Esophagus squamous epithelium (tissue), 5 donors: Measurements from ENCODE around the gene TTC36. TPM values are rescaled to one million over a fixed set of nuclear protein-coding genes. Genes with fewer than 3 reads are reported as not detected.
"Not testable (repeated sequence)": the region's sequence is repeated elsewhere in the genome, so short reads cannot be mapped to it uniquely, and the experiment has no call there.

Source experiments
- DNase-seq: peaks from one replicate; lab custom pipeline; 2025; lab: John Stamatoyannopoulos, UW
- H3K27ac ChIP-seq, 4 donors: fragments of 200-600 bp; sonication (generic); one replicate each; pipeline ENCODE4 v1.5.1; 2016 to 2019; ENCODE audit warnings: mild to moderate bottlenecking in 1 of 4
- H3K27me3 ChIP-seq, 4 donors: fragments of 200-600 bp; sonication (generic); 1 replicate in 3 of 4; 2 replicates in 1 of 4; pipeline versions ENCODE4 v1.5.1 to v1.6.0; 2017 to 2021; ENCODE audit warnings: antibody characterized with exemption in 1 of 4
- H3K36me3 ChIP-seq, 3 donors: fragments of 200-600 bp; sonication (generic); one replicate each; pipeline ENCODE4 v1.5.1; 2016 to 2019
- H3K4me1 ChIP-seq, 3 donors: fragments of 200-600 bp; sonication (generic); one replicate each; pipeline ENCODE4 v1.5.1; 2017 to 2019
- H3K4me3 ChIP-seq, 4 donors: fragments of 200-600 bp; sonication (generic); 1 replicate in 3 of 4; 2 replicates in 1 of 4; pipeline ENCODE4 v1.5.1; 2016 to 2019; ENCODE audit warnings: mild to moderate bottlenecking in 2 of 4, moderate library complexity in 1 of 4
- H3K9me3 ChIP-seq, 3 donors: fragments of 200-600 bp; sonication (generic); one replicate each; pipeline ENCODE4 v1.5.1; 2016 to 2019
- POLR2A ChIP-seq, 4 donors: fragments of 450-650 bp; IDR thresholded peaks; one replicate each; pipeline ENCODE4 v1.6.1; 2017; ENCODE audit warnings: antibody characterized with exemption in 4 of 4, mild to moderate bottlenecking in 4 of 4, moderate library complexity in 3 of 4
- WGBS, 2 donors: methylation state at CpG; one replicate each; pipeline ENCODE4 v1.1.5; 2018; 5-methylcytosine and 5-hydroxymethylcytosine counted together
- intact Hi-C: fragments of 100-400 bp; cut with DNase I; formaldehyde crosslinking; loops from one replicate; pipeline ENCODE4 v1.15.0; 2022
- total RNA-seq, 4 donors: library from RNA; depleted of rRNA; stranded (reverse); fragments of >200 nt; gene quantifications; one replicate each; pipeline ENCODE4 v1.1.0, GENCODE V29; 2016
- TF ChIP-seq, protein P1 (sequence below), 6 experiments: fragments of 450-650 bp in 4 of 6; fragments of 200-600 bp in 2 of 6; sonication (generic) in 2 of 6; IDR thresholded peaks; one replicate each; pipeline ENCODE4 v1.5.1; 2016 to 2019; ENCODE audit warnings: antibody characterized with exemption in 6 of 6, mild to moderate bottlenecking in 4 of 6, moderate library complexity in 4 of 6
- donor health status: DM: yes; HTN: yes; CAD: no.

Gene TTC36
- total RNA-seq, 4 donors from 2014 or later: 0.38 to 0.47 TPM; not detected in 2

DNA sequence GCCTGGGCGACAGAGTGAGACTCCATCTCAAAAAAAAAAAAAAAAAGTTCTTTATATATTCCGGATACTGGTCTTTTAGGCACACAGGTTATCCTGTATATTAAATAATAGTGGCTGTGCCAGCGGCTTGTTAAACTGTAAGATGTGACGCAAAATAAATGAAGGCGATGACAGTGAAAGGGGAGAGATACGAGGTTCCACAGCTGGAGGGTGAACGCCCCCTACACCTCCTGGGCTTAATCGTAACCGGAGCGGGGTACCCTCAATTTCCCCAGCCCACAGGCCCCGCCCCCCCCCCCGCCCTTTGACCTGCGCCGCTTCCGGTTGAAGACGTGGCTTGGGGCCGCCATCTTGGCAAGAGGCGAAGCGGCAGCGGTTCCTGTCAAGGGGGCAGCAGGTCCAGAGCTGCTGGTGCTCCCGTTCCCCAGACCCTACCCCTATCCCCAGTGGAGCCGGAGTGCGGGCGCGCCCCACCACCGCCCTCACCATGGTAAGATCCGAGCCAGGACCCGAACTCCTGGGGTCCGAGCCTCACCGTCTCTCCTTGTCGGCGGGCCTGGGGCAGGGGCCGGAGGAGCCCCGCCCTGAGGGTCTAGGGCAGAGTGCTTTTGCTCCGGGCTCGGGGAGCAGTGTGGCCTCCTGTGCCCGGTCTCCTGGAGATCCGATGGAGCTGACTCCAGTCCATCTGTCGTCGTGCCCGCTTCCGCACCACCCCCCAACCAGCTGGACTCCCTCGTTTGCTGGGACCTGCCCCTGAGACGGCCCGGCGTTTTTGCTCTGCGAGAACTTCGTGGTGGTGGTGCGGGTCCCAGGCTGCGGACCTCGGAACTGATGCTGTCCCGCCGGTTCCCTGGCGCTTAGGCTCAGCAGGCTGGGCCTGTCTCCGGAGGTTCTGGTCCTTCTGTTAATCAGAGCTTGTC, 45.0 kb downstream of the TTC36 start, which contains the start of gene ARCN1:
Gene ARCN1, plus strand, starts transcription at position 349 of the 920 bp plus-strand sequence. Its CDS starts 139 bp downstream, at position 488.
- peak within 1 kb of the TSS; percentile 97 to 98 (median 98) for H3K27ac ChIP-seq
- 0% methylated on average over 11 to 16 of the region's 55 CpGs for WGBS, 2 donors
- no peaks in the 10 kb centered on the region for H3K27me3 ChIP-seq
- H3K9me3 ChIP-seq: no peaks in the 10 kb centered on the region
- intact Hi-C loops: no loop called here
- H3K36me3 ChIP-seq: no peaks in the 10 kb centered on the region
- peak within 1 kb of the TSS; percentile 83 to 100 (median 96) for H3K4me3 ChIP-seq
- H3K4me1 ChIP-seq: peaks cover 7 to 48% (median 18%) of the 10 kb centered on the region in 3 donors
- peak in 1 of 4 donors; percentile 59 for TF ChIP-seq POLR2A (IDR thresholded peaks at IDR 0.05)
- TF ChIP-seq, protein P1, sequence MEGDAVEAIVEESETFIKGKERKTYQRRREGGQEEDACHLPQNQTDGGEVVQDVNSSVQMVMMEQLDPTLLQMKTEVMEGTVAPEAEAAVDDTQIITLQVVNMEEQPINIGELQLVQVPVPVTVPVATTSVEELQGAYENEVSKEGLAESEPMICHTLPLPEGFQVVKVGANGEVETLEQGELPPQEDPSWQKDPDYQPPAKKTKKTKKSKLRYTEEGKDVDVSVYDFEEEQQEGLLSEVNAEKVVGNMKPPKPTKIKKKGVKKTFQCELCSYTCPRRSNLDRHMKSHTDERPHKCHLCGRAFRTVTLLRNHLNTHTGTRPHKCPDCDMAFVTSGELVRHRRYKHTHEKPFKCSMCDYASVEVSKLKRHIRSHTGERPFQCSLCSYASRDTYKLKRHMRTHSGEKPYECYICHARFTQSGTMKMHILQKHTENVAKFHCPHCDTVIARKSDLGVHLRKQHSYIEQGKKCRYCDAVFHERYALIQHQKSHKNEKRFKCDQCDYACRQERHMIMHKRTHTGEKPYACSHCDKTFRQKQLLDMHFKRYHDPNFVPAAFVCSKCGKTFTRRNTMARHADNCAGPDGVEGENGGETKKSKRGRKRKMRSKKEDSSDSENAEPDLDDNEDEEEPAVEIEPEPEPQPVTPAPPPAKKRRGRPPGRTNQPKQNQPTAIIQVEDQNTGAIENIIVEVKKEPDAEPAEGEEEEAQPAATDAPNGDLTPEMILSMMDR (IDR thresholded peaks at IDR 0.05): no peak
- DNase-seq: peak; percentile 13

DNA sequence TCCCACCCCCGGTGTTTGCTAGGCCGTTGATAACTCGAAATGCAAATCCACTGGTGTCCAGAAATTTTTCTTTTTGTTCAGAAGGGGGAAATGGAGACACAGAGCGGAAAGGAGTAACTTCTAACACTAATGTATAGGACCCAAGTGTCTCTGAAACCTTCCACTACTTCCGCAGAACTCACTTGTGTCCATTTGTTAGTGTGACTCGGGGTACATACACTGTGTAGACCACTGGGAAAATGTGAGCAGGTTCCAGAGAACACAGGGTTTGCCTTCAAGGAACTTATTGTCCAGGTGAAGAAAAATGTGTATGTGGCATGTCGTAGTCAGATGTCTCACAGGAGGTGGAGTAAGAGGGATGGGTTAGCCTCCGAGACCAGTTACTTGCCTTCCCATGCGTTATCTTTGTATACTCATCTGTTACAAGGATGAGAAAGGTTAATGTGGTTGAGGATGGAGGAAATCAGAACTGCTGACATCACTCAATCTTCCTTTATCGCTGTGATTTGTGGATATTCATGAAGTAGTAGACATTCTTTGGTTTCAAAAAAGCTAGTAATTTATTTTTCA, 45.8 kb downstream of the TTC36 start:
- intact Hi-C loops: no loop called here
- Histone ChIP-seq H3K27me3 (no peaks in the 10 kb centered on the region), H3K4me3 (peak overlapping the region; percentile 83 to 100 (median 96)), H3K27ac (peak overlapping the region; percentile 97 to 98 (median 98)), H3K4me1 (peaks cover 7 to 55% (median 22%) of the 10 kb centered on the region in 3 donors), H3K36me3 (no peaks in the 10 kb centered on the region), H3K9me3 (no peaks in the 10 kb centered on the region)
- WGBS, 2 donors: 3% methylated on average over 10 of the region's 10 CpGs
- TF ChIP-seq, protein P1 (IDR thresholded peaks at IDR 0.05): no peak
- TF ChIP-seq POLR2A (IDR thresholded peaks at IDR 0.05): no peak
- DNase-seq: no peak

DNA sequence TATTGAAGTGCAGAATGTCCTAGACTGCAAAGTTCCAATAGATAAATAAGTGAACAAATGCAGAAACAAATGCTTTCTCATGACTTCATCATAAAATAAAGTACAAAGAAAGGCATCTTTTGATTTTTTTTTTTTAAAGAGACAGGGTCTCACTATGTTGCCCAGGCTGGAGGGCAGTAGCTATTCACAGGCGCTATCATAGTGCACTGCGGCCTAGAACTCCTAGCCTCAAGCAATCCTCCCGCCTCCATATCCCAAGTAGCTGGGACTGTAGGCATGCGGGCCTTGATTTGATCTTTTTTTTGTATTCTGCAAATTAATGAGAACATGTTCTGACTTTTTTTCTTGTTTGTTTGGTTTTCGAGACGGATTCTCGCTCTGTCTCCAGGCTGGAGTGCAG, 47.4 kb downstream of the TTC36 start:
- Histone ChIP-seq H3K4me1 (peaks cover 7 to 60% (median 22%) of the 10 kb centered on the region in 3 donors), H3K36me3 (no peaks in the 10 kb centered on the region), H3K9me3 (no peaks in the 10 kb centered on the region), H3K4me3 (no peak overlapping the region), H3K27ac (no peak overlapping the region), H3K27me3 (no peaks in the 10 kb centered on the region)
- TF ChIP-seq, protein P1 (IDR thresholded peaks at IDR 0.05): no peak
- TF ChIP-seq POLR2A (IDR thresholded peaks at IDR 0.05): no peak
- intact Hi-C loops: no loop called here
- DNase-seq: no peak
- WGBS, 2 donors: 84 to 85% methylated on average over 7 of the region's 7 CpGs

- H3K9me3 ChIP-seq, H3K27ac ChIP-seq, H3K4me3 ChIP-seq, intact Hi-C loops, H3K27me3 ChIP-seq, DNase-seq: not testable (repeated sequence)
- H3K4me1 ChIP-seq: peaks cover 7 to 57% (median 19%) of the 10 kb centered on the region in 3 donors
- peaks cover 0 to 22% (median 0%) of the 10 kb centered on the region in 3 donors for H3K36me3 ChIP-seq
Observed at GRCh38 chr11:118577995-118578394, 50.7 kb downstream of the TTC36 start.

Other genes with a start within 250 kb of the TTC36 start
- gene CD3E, start 222.7 kb upstream of the TTC36 start, total RNA-seq: 1 to 10 TPM; 1.9 to 7.8 (median 3.1) TPM
- gene CD3D, start 184.8 kb upstream of the TTC36 start, total RNA-seq: 10 to 100 TPM in 1 of 4 donors, 1 to 10 TPM in 3; 5.7 to 11.8 (median 7.2) TPM
- 1 to 10 TPM in 3 of 4 donors, under 1 TPM in 1; 0.85 to 4.0 (median 1.4) TPM for gene CD3G, start 183.1 kb upstream of the TTC36 start, total RNA-seq
- 10 to 100 TPM; 21.9 to 36.0 (median 33.2) TPM for gene UBE4A, start 167.9 kb upstream of the TTC36 start, total RNA-seq
- 10 to 100 TPM; 44.2 to 65.0 (median 48.8) TPM for gene ATP5MG, start 125.9 kb upstream of the TTC36 start, total RNA-seq
- gene KMT2A, start 91.0 kb upstream of the TTC36 start, total RNA-seq: 10 to 100 TPM; 22.0 to 54.0 (median 29.0) TPM
- 10 to 100 TPM in 3 of 4 donors, 1 to 10 TPM in 1; 7.0 to 18.0 (median 15.3) TPM for gene TMEM25, start 3.7 kb downstream of the TTC36 start, total RNA-seq
- 10 to 100 TPM; 13.2 to 25.2 (median 18.6) TPM for gene IFT46, start 38.5 kb downstream of the TTC36 start, total RNA-seq
- 10 to 100 TPM; 67.8 to 81.6 (median 78.1) TPM for gene ARCN1, start 44.9 kb downstream of the TTC36 start, total RNA-seq
- gene PHLDB1, start 80.1 kb downstream of the TTC36 start, total RNA-seq: 10 to 100 TPM in 3 of 4 donors, 1 to 10 TPM in 1; 6.7 to 29.8 (median 21.2) TPM
- under 1 TPM in 2 of 4 donors, not detected in 2; 0.09 to 0.57 TPM for gene TREH, start 152.2 kb downstream of the TTC36 start, total RNA-seq